Naive thymus-derived CD4-positive, alpha-beta T cell (primary cell): ENCODE measurements around the gene HNRNPAB. TPM values are rescaled to one million over a fixed set of nuclear protein-coding genes. Genes with fewer than 3 reads are reported as not detected.

Experiments
- ATAC-seq: fragments of 150-1000 bp; cut with Tn5 transposase; 2 replicates; pipeline ENCODE4 v1.10.0; 2021; ENCODE audit warnings: mild to moderate bottlenecking, moderate library complexity
- CTCF ChIA-PET: fragments of 350-600 bp; sonication (Branson Sonifier 250); formaldehyde crosslinking; loops from one replicate; lab custom pipeline; 2021; ENCODE audit warnings: antibody characterized with exemption; lab: Charles Lee
- POLR2A ChIA-PET: fragments of 350-600 bp; sonication (Branson Sonifier 250); formaldehyde crosslinking; loops from one replicate; lab custom pipeline; 2021; ENCODE audit warnings: antibody characterized with exemption, inconsistent platforms; lab: Charles Lee
- DNase-seq, 9 donors: peaks; one replicate each; pipeline versions ENCODE4 v3.0.0 to v3.0.0-alpha.2; 2020 to 2022; ENCODE audit warnings: mixed read lengths in 1 of 9
- H3K27ac ChIP-seq: one replicate; pipeline ENCODE4 v1.7.0; 2013; ENCODE audit warnings: mild to moderate bottlenecking, low read depth, low read length, moderate library complexity
- H3K27me3 ChIP-seq, 2 donors: one replicate each; pipeline ENCODE4 v1.7.0; 2013; ENCODE audit warnings: low read length in 2 of 2, mild to moderate bottlenecking in 2 of 2, moderate library complexity in 2 of 2; ENCODE audit not compliant: control insufficient read depth in 2 of 2, insufficient read depth in 2 of 2
- H3K36me3 ChIP-seq, 3 experiments: 1 replicate in 2 of 3; 2 replicates in 1 of 3; pipeline ENCODE4 v1.7.0; 2013; ENCODE audit warnings: low read length in 3 of 3, mild to moderate bottlenecking in 3 of 3, moderate library complexity in 1 of 3; ENCODE audit not compliant: insufficient read depth in 3 of 3, control insufficient read depth in 2 of 3
- H3K4me1 ChIP-seq, 2 donors: one replicate each; pipeline ENCODE4 v1.7.0; 2013; ENCODE audit warnings: low read length in 2 of 2, mild to moderate bottlenecking in 2 of 2, moderate library complexity in 1 of 2; ENCODE audit not compliant: control insufficient read depth in 2 of 2, insufficient read depth in 2 of 2
- H3K4me3 ChIP-seq: 2 replicates; pipeline ENCODE4 v1.7.0; 2013; ENCODE audit warnings: mild to moderate bottlenecking, low read length
- H3K9me3 ChIP-seq, 3 experiments: 1 replicate in 2 of 3; 2 replicates in 1 of 3; pipeline ENCODE4 v1.7.0; 2013; ENCODE audit warnings: low read length in 3 of 3; ENCODE audit not compliant: control insufficient read depth in 2 of 3
- H3K27ac Mint-ChIP-seq, 9 donors: one replicate each; pipeline ENCODE4 v1.8.0; 2020 to 2022; ENCODE audit warnings: mixed read lengths in 9 of 9, mild to moderate bottlenecking in 8 of 9, moderate library complexity in 5 of 9, inconsistent platforms in 2 of 9
- H3K27me3 Mint-ChIP-seq, 5 donors: one replicate each; pipeline ENCODE4 v1.8.0; 2021 to 2022; ENCODE audit warnings: mixed read lengths in 5 of 5, mild to moderate bottlenecking in 1 of 5
- H3K36me3 Mint-ChIP-seq, 5 donors: one replicate each; pipeline ENCODE4 v1.8.0; 2020 to 2022; ENCODE audit warnings: mixed read lengths in 5 of 5, mild to moderate bottlenecking in 3 of 5, inconsistent platforms in 1 of 5
- H3K4me1 Mint-ChIP-seq, 7 donors: one replicate each; pipeline ENCODE4 v1.8.0; 2020 to 2022; ENCODE audit warnings: mixed read lengths in 7 of 7, mild to moderate bottlenecking in 3 of 7, inconsistent platforms in 1 of 7
- H3K4me3 Mint-ChIP-seq, 10 donors: one replicate each; pipeline ENCODE4 v1.8.0; 2020 to 2022; ENCODE audit warnings: mild to moderate bottlenecking in 10 of 10, mixed read lengths in 10 of 10, moderate library complexity in 6 of 10, inconsistent platforms in 2 of 10
- H3K9me3 Mint-ChIP-seq, 11 donors: one replicate each; pipeline ENCODE4 v1.8.0; 2020 to 2022; ENCODE audit warnings: mixed read lengths in 11 of 11, mild to moderate bottlenecking in 4 of 11, inconsistent platforms in 1 of 11, moderate library complexity in 1 of 11
- intact Hi-C, 2 donors: fragments of 100-400 bp; cut with micrococcal nuclease; formaldehyde crosslinking; loops; one replicate each; pipeline ENCODE4 v1.15.1; 2023
- polyA plus RNA-seq, 2 donors: library from polyadenylated mRNA; unstranded; fragments of 300-500 nt; fragmentation: Illumina TruSeq; gene quantifications; one replicate each; pipeline ENCODE4 v1.2.3, GENCODE V29; 2021
- total RNA-seq, 6 experiments: library from RNA in 5 of 6; stranded (reverse) in 5 of 6; gene quantifications; 1 replicate in 5 of 6; 2 replicates in 1 of 6; pipeline ENCODE4 v1.2.3 and lab custom pipeline; 2021 to 2026

The HNRNPAB gene
- total and polyA plus RNA-seq, 7 experiments from 2014 or later, result 40.6 to 197 (median 76.5) TPM

GRCh38 chr5:178241688-178242231 is 37.4 kb downstream of the HNRNPAB start:
- peaks cover 32 to 46% of the 10 kb centered on the region in 2 donors for H3K4me1 ChIP-seq
- Mint-ChIP-seq H3K27me3 (no peaks in the 10 kb centered on the region), H3K27ac (peak overlapping the region in 5 of 9 donors; percentile 39 to 91 (median 90)), H3K4me3 (peak overlapping the region in 2 of 10 donors; percentile 70 to 71), H3K36me3 (no peaks in the 10 kb centered on the region), H3K4me1 (peaks cover 7 to 51% (median 45%) of the 10 kb centered on the region in 7 donors), H3K9me3 (peaks cover 0 to 1% (median 0%) of the 10 kb centered on the region in 11 donors)
- H3K4me3 ChIP-seq, result no peak overlapping the region
- H3K9me3 ChIP-seq, result no peaks in the 10 kb centered on the region
- DNase-seq (no peak), ATAC-seq (peak; percentile 14)
- no peaks in the 10 kb centered on the region for H3K36me3 ChIP-seq
- intact Hi-C loops, result no loop called here
- CTCF ChIA-PET, result no interaction called here
- no peak overlapping the region for H3K27ac ChIP-seq
- POLR2A ChIA-PET, result interaction anchor here (1.2 to 1.3 kb wide), 3 partner anchors 9 to 38 kb away, joined by 3 to 5 read pairs (median 4); partner anchors contain the start of genes HNRNPAB and PHYKPL
- no peaks in the 10 kb centered on the region for H3K27me3 ChIP-seq

DNA sequence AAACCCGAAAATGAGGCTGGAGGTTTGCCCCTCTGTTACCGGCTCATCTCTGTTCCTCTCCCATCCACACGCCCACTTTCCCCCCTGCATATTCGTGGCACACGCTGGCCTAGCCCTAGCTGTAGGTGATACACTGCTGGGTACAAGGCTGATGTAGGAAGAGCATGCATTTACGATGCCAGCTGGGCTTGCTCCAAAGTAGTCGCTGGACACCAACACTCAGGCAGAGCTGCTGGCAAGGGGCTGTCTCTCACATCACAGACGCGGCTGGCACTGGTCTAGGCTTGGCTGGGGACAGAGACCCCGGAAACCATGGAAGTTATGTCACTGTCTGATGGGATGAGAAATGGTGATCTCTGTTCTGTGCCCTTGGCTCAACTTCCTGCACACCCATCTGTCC is 38.1 kb downstream of the HNRNPAB start:
- intact Hi-C loops, result no loop called here
- Histone ChIP-seq H3K27me3 (no peaks in the 10 kb centered on the region), H3K4me1 (peaks cover 25 to 40% of the 10 kb centered on the region in 2 donors), H3K36me3 (no peaks in the 10 kb centered on the region), H3K9me3 (no peaks in the 10 kb centered on the region), H3K27ac (no peak overlapping the region), H3K4me3 (no peak overlapping the region)
- CTCF ChIA-PET, result no interaction called here
- H3K36me3 Mint-ChIP-seq, result no peaks in the 10 kb centered on the region
- ATAC-seq (no peak), DNase-seq (no peak)
- H3K9me3 Mint-ChIP-seq, result peaks cover 0 to 1% (median 0%) of the 10 kb centered on the region in 11 donors
- peaks cover 7 to 45% (median 38%) of the 10 kb centered on the region in 7 donors for H3K4me1 Mint-ChIP-seq
- POLR2A ChIA-PET, result interaction anchor here (1.2 kb wide), 1 partner anchor 13 kb away, joined by 3 read pairs; no protein-coding TSS in a partner anchor
- peak overlapping the region in 4 of 10 donors; percentile 9 to 75 (median 26) for H3K4me3 Mint-ChIP-seq
- no peaks in the 10 kb centered on the region for H3K27me3 Mint-ChIP-seq
- peak overlapping the region in 6 of 9 donors; percentile 34 to 79 (median 52) for H3K27ac Mint-ChIP-seq

DNA sequence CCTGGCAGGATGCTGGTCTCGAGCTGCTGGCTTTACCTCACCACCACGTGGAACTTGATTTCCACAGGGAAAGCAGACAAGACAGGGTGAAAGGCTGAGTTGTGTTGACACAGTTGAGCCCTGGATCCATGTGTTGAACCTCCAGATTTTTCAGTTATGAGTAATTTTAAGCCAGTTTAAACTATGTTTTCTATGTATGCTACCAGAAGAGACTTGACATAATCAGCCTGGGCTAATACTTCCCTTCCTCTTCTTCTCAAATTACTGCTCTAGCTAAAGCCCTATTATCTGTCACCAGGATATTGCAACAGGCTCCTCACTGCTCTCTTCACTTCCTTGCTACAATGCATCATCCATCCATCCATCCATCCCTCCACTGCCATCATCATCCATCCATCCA is 40.2 kb downstream of the HNRNPAB start:
- H3K4me3 Mint-ChIP-seq, result peak overlapping the region in 1 of 10 donors; percentile 8
- ATAC-seq, result no peak
- Histone ChIP-seq H3K27ac (no peak overlapping the region), H3K4me1 (peaks cover 16 to 20% of the 10 kb centered on the region in 2 donors), H3K36me3 (no peaks in the 10 kb centered on the region), H3K4me3 (no peak overlapping the region), H3K9me3 (no peaks in the 10 kb centered on the region), H3K27me3 (no peaks in the 10 kb centered on the region)
- POLR2A ChIA-PET, result interaction anchor here (0.6 kb wide), 1 partner anchor 317 kb away, joined by 3 read pairs; no protein-coding TSS in a partner anchor
- peaks cover 7 to 36% (median 28%) of the 10 kb centered on the region in 7 donors for H3K4me1 Mint-ChIP-seq
- intact Hi-C loops, result no loop called here
- H3K27me3 Mint-ChIP-seq, result peaks cover 0 to under 1% (median 0%) of the 10 kb centered on the region in 5 donors
- DNase-seq, result no peak
- no peaks in the 10 kb centered on the region for H3K36me3 Mint-ChIP-seq
- H3K9me3 Mint-ChIP-seq, result peaks cover 0 to 4% (median 0%) of the 10 kb centered on the region in 11 donors
- peak overlapping the region in 1 of 9 donors; percentile 25 for H3K27ac Mint-ChIP-seq
- CTCF ChIA-PET, result interaction anchor here (1.1 kb wide), 1 partner anchor 33 kb away, joined by 3 read pairs; no protein-coding TSS in a partner anchor

- intact Hi-C loops, result no loop called here
- DNase-seq, result no peak
- Histone ChIP-seq H3K27ac (no peak overlapping the region), H3K27me3 (no peaks in the 10 kb centered on the region), H3K4me3 (no peak overlapping the region), H3K36me3 (no peaks in the 10 kb centered on the region), H3K9me3 (no peaks in the 10 kb centered on the region), H3K4me1 (peaks cover 10 to 18% of the 10 kb centered on the region in 2 donors)
- POLR2A ChIA-PET, result no interaction called here
- Mint-ChIP-seq H3K9me3 (peaks cover 0 to 5% (median 0%) of the 10 kb centered on the region in 11 donors), H3K4me3 (no peak overlapping the region), H3K4me1 (peaks cover 7 to 32% (median 26%) of the 10 kb centered on the region in 7 donors), H3K27ac (no peak overlapping the region), H3K36me3 (no peaks in the 10 kb centered on the region), H3K27me3 (peaks cover 0 to 2% (median 0%) of the 10 kb centered on the region in 5 donors)
- CTCF ChIA-PET, result no interaction called here
- ATAC-seq, result no peak
Measured at GRCh38 chr5:178245389-178245788, 41.1 kb downstream of the HNRNPAB start.

DNA sequence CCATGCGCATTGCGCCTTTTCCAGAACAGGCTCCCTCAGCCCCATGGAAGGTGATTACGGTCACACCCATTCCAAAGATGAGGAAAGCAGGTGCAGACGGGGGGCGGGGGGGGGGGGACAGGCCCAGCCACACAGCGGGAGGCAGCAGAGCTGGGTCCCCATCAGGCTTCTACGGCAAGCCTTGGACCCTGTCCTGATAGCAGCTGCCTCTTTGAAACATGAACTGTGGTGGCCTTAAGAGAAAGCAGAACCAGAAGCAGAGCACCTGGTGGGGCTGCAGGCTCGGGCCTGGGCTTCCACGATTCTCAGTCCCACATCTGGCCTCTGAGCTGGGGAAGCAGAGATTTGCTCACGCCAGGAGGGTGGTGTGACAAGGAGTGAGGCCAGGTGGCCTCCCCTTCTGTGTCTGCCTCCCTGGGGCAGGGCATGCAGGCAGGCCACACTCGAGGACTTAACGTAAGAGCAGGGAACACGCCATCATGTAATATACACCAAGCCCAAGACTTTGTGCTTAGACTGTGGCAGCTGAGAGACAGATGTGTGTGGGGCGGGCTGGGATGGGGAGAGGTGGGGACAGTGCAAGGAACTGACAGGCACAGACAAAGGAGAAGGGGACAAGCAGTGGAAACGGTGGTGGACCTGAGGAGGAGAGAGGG is 42.4 kb downstream of the HNRNPAB start:
- H3K27me3 Mint-ChIP-seq, result peaks cover 0 to 2% (median 0%) of the 10 kb centered on the region in 5 donors
- no peaks in the 10 kb centered on the region for H3K36me3 Mint-ChIP-seq
- H3K36me3 ChIP-seq, result no peaks in the 10 kb centered on the region
- ATAC-seq, result no peak
- intact Hi-C loops, result no loop called here
- DNase-seq, result no peak
- peaks cover 5 to 10% of the 10 kb centered on the region in 2 donors for H3K4me1 ChIP-seq
- H3K27ac ChIP-seq, result no peak overlapping the region
- no peak overlapping the region for H3K4me3 ChIP-seq
- H3K4me1 Mint-ChIP-seq, result peaks cover 0 to 21% (median 17%) of the 10 kb centered on the region in 7 donors
- no peaks in the 10 kb centered on the region for H3K9me3 ChIP-seq
- H3K9me3 Mint-ChIP-seq, result peaks cover 0 to 5% (median 0%) of the 10 kb centered on the region in 11 donors
- H3K27me3 ChIP-seq, result no peaks in the 10 kb centered on the region
- ChIA-PET POLR2A (no interaction called here), CTCF (no interaction called here)
- H3K27ac Mint-ChIP-seq, result peak overlapping the region in 2 of 9 donors; percentile 23 to 38
- no peak overlapping the region for H3K4me3 Mint-ChIP-seq

GRCh38 chr5:178247481-178248456 is 43.4 kb downstream of the HNRNPAB start:
- H3K4me3 Mint-ChIP-seq, result no peak overlapping the region
- no peaks in the 10 kb centered on the region for H3K9me3 ChIP-seq
- H3K4me1 ChIP-seq, result peaks cover 5 to 10% of the 10 kb centered on the region in 2 donors
- intact Hi-C loops, result no loop called here
- H3K4me3 ChIP-seq, result no peak overlapping the region
- H3K4me1 Mint-ChIP-seq, result peaks cover 0 to 15% (median 9%) of the 10 kb centered on the region in 7 donors
- no peaks in the 10 kb centered on the region for H3K27me3 ChIP-seq
- H3K36me3 Mint-ChIP-seq, result no peaks in the 10 kb centered on the region
- H3K27me3 Mint-ChIP-seq, result peaks cover 0 to 2% (median 0%) of the 10 kb centered on the region in 5 donors
- ATAC-seq (peak; percentile 45), DNase-seq (no peak)
- no peak overlapping the region for H3K27ac ChIP-seq
- POLR2A ChIA-PET, result interaction anchor here (0.7 to 1.1 kb wide), 2 partner anchors 12 to 14 kb away, joined by 3 to 7 read pairs; no protein-coding TSS in a partner anchor
- H3K27ac Mint-ChIP-seq, result peak overlapping the region in 1 of 9 donors; percentile 65
- H3K9me3 Mint-ChIP-seq, result peaks cover 0 to 5% (median 0%) of the 10 kb centered on the region in 11 donors
- CTCF ChIA-PET, result interaction anchor here (0.6 to 1.1 kb wide), 2 partner anchors 12 to 548 kb away, joined by 3 to 6 read pairs; no protein-coding TSS in a partner anchor
- no peaks in the 10 kb centered on the region for H3K36me3 ChIP-seq
